ENCODE measurements around the gene PTPN5. TPM values are rescaled to one million over a fixed set of nuclear protein-coding genes. Genes with fewer than 3 reads are reported as not detected.

The PTPN5 gene
- total RNA-seq, 4 donors from 2014 or later, result 0.27 to 0.64 TPM; not detected in 2

DNA sequence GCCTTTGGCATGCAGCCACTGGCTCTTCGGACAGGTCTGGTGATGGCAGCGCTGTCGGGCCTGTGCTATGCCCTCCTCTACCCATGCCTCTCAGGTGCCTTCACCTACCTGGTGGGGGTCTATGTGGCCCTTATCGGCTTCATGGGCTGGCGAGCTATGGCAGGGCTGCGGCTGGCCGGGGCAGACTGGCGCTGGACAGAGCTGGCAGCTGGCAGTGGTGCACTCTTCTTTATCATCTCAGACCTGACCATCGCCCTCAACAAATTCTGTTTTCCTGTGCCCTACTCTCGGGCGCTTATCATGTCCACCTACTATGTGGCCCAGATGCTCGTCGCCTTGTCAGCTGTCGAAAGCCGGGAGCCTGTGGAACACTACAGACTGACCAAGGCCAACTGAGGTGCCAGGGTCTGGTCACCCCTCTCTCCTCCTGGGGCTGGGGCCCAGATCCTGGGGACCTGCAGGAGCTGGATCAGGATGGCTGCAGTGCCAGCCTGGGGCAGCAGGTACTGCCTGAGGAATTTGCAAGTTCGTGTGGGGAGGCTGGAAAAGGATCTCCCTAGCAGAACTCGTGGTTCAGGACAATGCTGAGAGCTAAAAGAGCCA, 89.9 kb downstream of the PTPN5 start:
- no peaks in the 10 kb centered on the region for H3K36me3 ChIP-seq
- no peak overlapping the region for H3K27ac ChIP-seq
- no peak overlapping the region for H3K4me3 ChIP-seq
- DNase-seq, result no peak
- no peaks in the 10 kb centered on the region for H3K9me3 ChIP-seq
- H3K4me1 ChIP-seq, result peaks cover 9 to 31% (median 17%) of the 10 kb centered on the region in 4 donors
- H3K27me3 ChIP-seq, result no peaks in the 10 kb centered on the region
- in situ Hi-C loops (cut with MboI; ENCODE audit: low pct_ligation_motif_present in 1 of 4, low pct_unique_long_range_greater_than_20kb in 1 of 4, low sequenced_read_pairs in 3 of 4) (loop anchor here in 2 of 4 donors (5.0 to 10.0 kb wide), 2 partner anchors 64 to 67 kb away; partner anchors contain the start of gene SPTY2D1 (in 1 of the 2)), intact Hi-C loops (cut with DNase I; ENCODE audit: low total_unique reads) (no loop called here)
- 92 to 100% methylated on average over 5 to 17 of the region's 17 CpGs for WGBS, 2 donors (ENCODE audit: low coverage in 1 of 2)
- TF ChIP-seq POLR2AphosphoS5 (IDR thresholded peaks at IDR 0.05) (no peak), POLR2A (IDR thresholded peaks at IDR 0.05) (no peak), EP300 (IDR thresholded peaks at IDR 0.05; ENCODE audit: low read depth) (no peak)
- TF ChIP-seq, protein P1, sequence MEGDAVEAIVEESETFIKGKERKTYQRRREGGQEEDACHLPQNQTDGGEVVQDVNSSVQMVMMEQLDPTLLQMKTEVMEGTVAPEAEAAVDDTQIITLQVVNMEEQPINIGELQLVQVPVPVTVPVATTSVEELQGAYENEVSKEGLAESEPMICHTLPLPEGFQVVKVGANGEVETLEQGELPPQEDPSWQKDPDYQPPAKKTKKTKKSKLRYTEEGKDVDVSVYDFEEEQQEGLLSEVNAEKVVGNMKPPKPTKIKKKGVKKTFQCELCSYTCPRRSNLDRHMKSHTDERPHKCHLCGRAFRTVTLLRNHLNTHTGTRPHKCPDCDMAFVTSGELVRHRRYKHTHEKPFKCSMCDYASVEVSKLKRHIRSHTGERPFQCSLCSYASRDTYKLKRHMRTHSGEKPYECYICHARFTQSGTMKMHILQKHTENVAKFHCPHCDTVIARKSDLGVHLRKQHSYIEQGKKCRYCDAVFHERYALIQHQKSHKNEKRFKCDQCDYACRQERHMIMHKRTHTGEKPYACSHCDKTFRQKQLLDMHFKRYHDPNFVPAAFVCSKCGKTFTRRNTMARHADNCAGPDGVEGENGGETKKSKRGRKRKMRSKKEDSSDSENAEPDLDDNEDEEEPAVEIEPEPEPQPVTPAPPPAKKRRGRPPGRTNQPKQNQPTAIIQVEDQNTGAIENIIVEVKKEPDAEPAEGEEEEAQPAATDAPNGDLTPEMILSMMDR (IDR thresholded peaks at IDR 0.05), result no peak

- Histone ChIP-seq H3K27ac (no peak overlapping the region), H3K27me3 (no peaks in the 10 kb centered on the region), H3K4me1 (peaks cover 9 to 27% (median 12%) of the 10 kb centered on the region in 4 donors), H3K4me3 (no peak overlapping the region), H3K36me3 (no peaks in the 10 kb centered on the region), H3K9me3 (no peaks in the 10 kb centered on the region)
- intact Hi-C loops (cut with DNase I; ENCODE audit: low total_unique reads), result no loop called here
- no peak for DNase-seq
- in situ Hi-C loops (cut with MboI; ENCODE audit: low pct_ligation_motif_present in 1 of 4, low pct_unique_long_range_greater_than_20kb in 1 of 4, low sequenced_read_pairs in 3 of 4), result loop anchor here in 2 of 4 donors (5.0 to 10.0 kb wide), 2 partner anchors 64 to 66 kb away; partner anchors contain the start of gene SPTY2D1 (in 1 of the 2)
- TF ChIP-seq POLR2A (IDR thresholded peaks at IDR 0.05), result no peak
- no peak for TF ChIP-seq POLR2AphosphoS5 (IDR thresholded peaks at IDR 0.05)
- no peak for TF ChIP-seq EP300 (IDR thresholded peaks at IDR 0.05; ENCODE audit: low read depth)
- TF ChIP-seq, protein P1 (IDR thresholded peaks at IDR 0.05), result no peak
- 92% methylated on average over 7 of the region's 7 CpGs; no CpG with 5 or more reads in 1 of the 2 donors for WGBS, 2 donors (ENCODE audit: low coverage in 1 of 2)
These were observed 90.7 kb downstream of the PTPN5 start for GRCh38 chr11:18700872-18701271.

GRCh38 chr11:18700375-18700774, 91.2 kb downstream of the PTPN5 start:
- 45% methylated on average over 1 of the region's 1 CpG; no CpG with 5 or more reads in 1 of the 2 donors for WGBS, 2 donors (ENCODE audit: low coverage in 1 of 2)
- no peaks in the 10 kb centered on the region for H3K27me3 ChIP-seq
- H3K4me3 ChIP-seq, result no peak overlapping the region
- TF ChIP-seq POLR2AphosphoS5 (IDR thresholded peaks at IDR 0.05) (no peak), EP300 (IDR thresholded peaks at IDR 0.05; ENCODE audit: low read depth) (no peak), POLR2A (IDR thresholded peaks at IDR 0.05) (no peak)
- TF ChIP-seq, protein P1 (IDR thresholded peaks at IDR 0.05), result no peak
- in situ Hi-C loops (cut with MboI; ENCODE audit: low pct_ligation_motif_present in 1 of 4, low pct_unique_long_range_greater_than_20kb in 1 of 4, low sequenced_read_pairs in 3 of 4) (loop anchor here in 2 of 4 donors (5.0 to 10.0 kb wide), 2 partner anchors 63 to 66 kb away; partner anchors contain the start of gene SPTY2D1 (in 1 of the 2)), intact Hi-C loops (cut with DNase I; ENCODE audit: low total_unique reads) (no loop called here)
- H3K36me3 ChIP-seq, result no peaks in the 10 kb centered on the region
- H3K27ac ChIP-seq, result no peak overlapping the region
- no peaks in the 10 kb centered on the region for H3K9me3 ChIP-seq
- no peak for DNase-seq
- H3K4me1 ChIP-seq, result peaks cover 5 to 22% (median 8%) of the 10 kb centered on the region in 4 donors

DNA sequence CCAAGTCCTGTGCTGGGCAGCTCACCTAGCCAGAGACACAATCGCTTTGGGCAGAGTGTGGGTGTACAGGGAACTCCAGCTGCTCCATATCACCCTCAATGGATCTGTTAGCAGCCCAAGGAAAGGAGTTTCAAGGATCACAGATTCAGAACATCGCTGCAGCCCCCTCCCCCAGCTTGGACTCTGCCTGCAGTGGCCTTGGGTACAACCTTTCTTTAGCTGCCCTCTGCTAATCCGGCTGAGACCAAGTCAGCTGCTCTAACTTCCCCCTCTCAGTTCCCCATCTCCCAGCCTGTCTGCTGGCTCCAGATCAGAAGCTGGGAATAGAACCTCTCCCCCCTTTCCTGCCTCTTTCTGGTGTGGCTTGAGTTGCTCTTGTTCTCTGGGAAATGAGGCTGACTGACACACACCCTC, 91.7 kb downstream of the PTPN5 start:
- Histone ChIP-seq H3K36me3 (no peaks in the 10 kb centered on the region), H3K27me3 (no peaks in the 10 kb centered on the region), H3K9me3 (no peaks in the 10 kb centered on the region), H3K27ac (peak overlapping the region in 3 of 4 donors; percentile 74 to 81 (median 79)), H3K4me1 (peaks cover under 1 to 17% (median 5%) of the 10 kb centered on the region in 4 donors), H3K4me3 (peak overlapping the region in 1 of 4 donors; percentile 62)
- intact Hi-C loops (cut with DNase I; ENCODE audit: low total_unique reads), result no loop called here
- 63% methylated on average over 3 of the region's 3 CpGs; no CpG with 5 or more reads in 1 of the 2 donors for WGBS, 2 donors (ENCODE audit: low coverage in 1 of 2)
- no peak for DNase-seq
- in situ Hi-C loops (cut with MboI; ENCODE audit: low pct_ligation_motif_present in 1 of 4, low pct_unique_long_range_greater_than_20kb in 1 of 4, low sequenced_read_pairs in 3 of 4), result loop anchor here in 2 of 4 donors (5.0 to 10.0 kb wide), 2 partner anchors 63 to 65 kb away; partner anchors contain the start of gene SPTY2D1 (in 1 of the 2)
- no peak for TF ChIP-seq POLR2A (IDR thresholded peaks at IDR 0.05)

Data from transverse colon (tissue), 4 donors.